WTC11 (cell line): ENCODE results near the gene MRPL14. TPM values are rescaled to one million over a fixed set of nuclear protein-coding genes. Genes with fewer than 3 reads are reported as not detected.

Experiments
- ATAC-seq: fragments of 200-7000 bp; cut with Tn5 transposase; 2 replicates; pipeline ENCODE4 v1.10.0; 2021; ENCODE audit warnings: mild to moderate bottlenecking, moderate library complexity
- CTCF ChIA-PET: fragments of 300-600 bp; sonication (Branson Sonifier 250); formaldehyde crosslinking; loops from one replicate; lab custom pipeline; 2021; ENCODE audit warnings: antibody characterized with exemption; lab: Charles Lee
- POLR2A ChIA-PET: fragments of 350-600 bp; sonication (Branson Sonifier 250); formaldehyde crosslinking; loops from one replicate; lab custom pipeline; 2021; ENCODE audit warnings: antibody characterized with exemption; lab: Charles Lee
- DNase-seq: peaks from one replicate; pipeline ENCODE4 v3.0.0; 2021; ENCODE audit warnings: low spot score
- H3K27ac Mint-ChIP-seq: 2 replicates; pipeline ENCODE4 v1.8.0; 2021; ENCODE audit warnings: mixed read lengths
- H3K27me3 Mint-ChIP-seq: 2 replicates; pipeline ENCODE4 v1.8.0; 2021; ENCODE audit warnings: low read depth, mild to moderate bottlenecking, moderate library complexity, mixed read lengths
- H3K36me3 Mint-ChIP-seq: 2 replicates; pipeline ENCODE4 v1.8.0; 2021; ENCODE audit warnings: mixed read lengths
- H3K4me1 Mint-ChIP-seq: 2 replicates; pipeline ENCODE4 v1.8.0; 2022; ENCODE audit warnings: mixed read lengths
- H3K4me3 Mint-ChIP-seq: 2 replicates; pipeline ENCODE4 v1.8.0; 2021; ENCODE audit warnings: mild to moderate bottlenecking, moderate library complexity, mixed read lengths
- H3K9me3 Mint-ChIP-seq: 2 replicates; pipeline ENCODE4 v1.8.0; 2021; ENCODE audit warnings: mixed read lengths
- CDX4 ChIP-seq: fragments of 250-450 bp; sonication (Bioruptor Pico); IDR thresholded peaks from 2 replicates; pipeline ENCODE4 v1.9.0; 2021; ENCODE audit warnings: moderate library complexity, mild to moderate bottlenecking, inconsistent platforms, borderline replicate concordance
- CTCF ChIP-seq: fragments of 200-600 bp; IDR thresholded peaks from 2 replicates; pipeline ENCODE4 v1.8.0; 2022; ENCODE audit warnings: antibody characterized with exemption
- E2F4 ChIP-seq: sonication (generic); formaldehyde crosslinking; IDR thresholded peaks from 2 replicates; pipeline ENCODE4 v1.8.1; 2022; ENCODE audit warnings: low read depth, mild to moderate bottlenecking, moderate library complexity, missing genetic modification reagents, borderline replicate concordance
- ELF4 ChIP-seq: sonication (generic); formaldehyde crosslinking; IDR thresholded peaks from 2 replicates; pipeline ENCODE4 v1.8.1; 2022; ENCODE audit warnings: low read depth, mild to moderate bottlenecking, moderate library complexity, missing genetic modification reagents
- ERG ChIP-seq: fragments of 250-450 bp; sonication (Bioruptor Pico); IDR thresholded peaks from 2 replicates; pipeline ENCODE4 v1.8.0; 2021; ENCODE audit warnings: mild to moderate bottlenecking
- ETV6 ChIP-seq: sonication (generic); formaldehyde crosslinking; IDR thresholded peaks from 2 replicates; pipeline ENCODE4 v1.8.1; 2022; ENCODE audit warnings: mild to moderate bottlenecking, missing genetic modification reagents
- FOXK1 ChIP-seq: sonication (generic); formaldehyde crosslinking; IDR thresholded peaks from 2 replicates; pipeline ENCODE4 v1.8.0; 2022; ENCODE audit warnings: mild to moderate bottlenecking, moderate library complexity, missing genetic modification reagents
- GABPB1 ChIP-seq: sonication (generic); formaldehyde crosslinking; IDR thresholded peaks from 2 replicates; pipeline ENCODE4 v1.8.1; 2023; ENCODE audit warnings: mild to moderate bottlenecking, missing genetic modification reagents
- GRHL2 ChIP-seq: fragments of 250-450 bp; sonication (Bioruptor Pico); IDR thresholded peaks from 2 replicates; pipeline ENCODE4 v1.8.0; 2022; ENCODE audit warnings: mild to moderate bottlenecking, moderate library complexity; ENCODE audit not compliant: insufficient replicate concordance, severe bottlenecking
- HMGXB4 ChIP-seq: sonication (generic); formaldehyde crosslinking; IDR thresholded peaks from 2 replicates; pipeline ENCODE4 v1.8.1; 2023; ENCODE audit warnings: mild to moderate bottlenecking, moderate library complexity, missing genetic modification reagents
- JAZF1 ChIP-seq: fragments of 250-450 bp; sonication (Bioruptor Pico); IDR thresholded peaks from 2 replicates; pipeline ENCODE4 v1.9.0; 2021; ENCODE audit warnings: moderate library complexity, mild to moderate bottlenecking, inconsistent platforms
- KAT7 ChIP-seq: sonication (generic); formaldehyde crosslinking; IDR thresholded peaks from 2 replicates; pipeline ENCODE4 v1.8.1; 2023; ENCODE audit warnings: missing genetic modification reagents, mild to moderate bottlenecking, borderline replicate concordance
- NR3C1 ChIP-seq: sonication (generic); formaldehyde crosslinking; conservative IDR thresholded peaks from 2 replicates; pipeline ENCODE4 v1.8.1; 2023; ENCODE audit warnings: low read depth, mild to moderate bottlenecking, missing genetic modification reagents
- PREB ChIP-seq: sonication (generic); formaldehyde crosslinking; IDR thresholded peaks from 2 replicates; pipeline ENCODE4 v1.8.1; 2022; ENCODE audit warnings: mild to moderate bottlenecking, missing genetic modification reagents, moderate library complexity, borderline replicate concordance
- TEAD4 ChIP-seq: sonication (generic); formaldehyde crosslinking; IDR thresholded peaks from 2 replicates; pipeline ENCODE4 v1.8.0; 2022; ENCODE audit warnings: mild to moderate bottlenecking, missing genetic modification reagents
- ZNF263 ChIP-seq: sonication (generic); formaldehyde crosslinking; IDR thresholded peaks from 2 replicates; pipeline ENCODE4 v1.8.1; 2022; ENCODE audit warnings: low read depth, mild to moderate bottlenecking, moderate library complexity, missing genetic modification reagents
- ZNF532 ChIP-seq: fragments of 250-450 bp; sonication (Bioruptor Pico); IDR thresholded peaks from 2 replicates; pipeline ENCODE4 v1.9.0; 2021; ENCODE audit warnings: mild to moderate bottlenecking, borderline replicate concordance
- total RNA-seq: library from RNA; stranded (reverse); gene quantifications from 3 replicates; pipeline ENCODE4 v1.2.3, GENCODE V29; 2021

MRPL14 gene
- total RNA-seq, 1 experiment from 2014 or later: 74.2 TPM

GRCh38 chr6:44151348-44152108 is 24.3 kb upstream of the MRPL14 start:
- ChIA-PET POLR2A (no interaction called here), CTCF (interaction anchor here (0.6 to 1.7 kb wide), 4 partner anchors 20 to 83 kb away, joined by 3 to 6 read pairs (median 3); no protein-coding TSS in a partner anchor)
- Mint-ChIP-seq H3K27ac (no peak overlapping the region), H3K36me3 (peaks cover 31% of the 10 kb centered on the region), H3K4me1 (peaks cover 19% of the 10 kb centered on the region), H3K27me3 (no peaks in the 10 kb centered on the region), H3K9me3 (no peaks in the 10 kb centered on the region), H3K4me3 (no peak overlapping the region)
- TF ChIP-seq GRHL2 (CRISPR knock-in tag): no peak
- TF ChIP-seq ZNF263 (CRISPR knock-in tag): no peak
- peak; percentile 50; the same call in 1 of the 2 replicates for TF ChIP-seq GABPB1 (CRISPR knock-in tag)
- peak; percentile 32; the same call in 1 of the 2 replicates for TF ChIP-seq FOXK1 (CRISPR knock-in tag)
- TF ChIP-seq ETV6 (CRISPR knock-in tag): peak; percentile 56; the same call in 1 of the 2 replicates
- TF ChIP-seq HMGXB4 (CRISPR knock-in tag): peak; percentile 83
- TF ChIP-seq CTCF: peak; percentile 100
- ATAC-seq (peak; percentile 81), DNase-seq (peak; percentile 92)

GRCh38 chr6:44150317-44150917 is 23.2 kb upstream of the MRPL14 start:
- CTCF ChIA-PET: interaction anchor here (0.9 to 1.7 kb wide), 2 partner anchors 17 to 22 kb away, joined by 3 to 5 read pairs; no protein-coding TSS in a partner anchor
- POLR2A ChIA-PET: no interaction called here
- Mint-ChIP-seq H3K4me3 (no peak overlapping the region), H3K27me3 (no peaks in the 10 kb centered on the region), H3K9me3 (no peaks in the 10 kb centered on the region), H3K4me1 (peaks cover 8% of the 10 kb centered on the region), H3K36me3 (peaks cover 38% of the 10 kb centered on the region), H3K27ac (no peak overlapping the region)
- no peak for ATAC-seq
- no peak for DNase-seq
- TF ChIP-seq PREB (CRISPR knock-in tag) (no peak), E2F4 (CRISPR knock-in tag) (no peak), GABPB1 (CRISPR knock-in tag) (no peak), JAZF1 (CRISPR knock-in tag) (no peak), HMGXB4 (CRISPR knock-in tag) (no peak), KAT7 (no peak), ELF4 (CRISPR knock-in tag) (no peak), NR3C1 (no peak), ZNF532 (no peak), ERG (CRISPR knock-in tag) (no peak), ETV6 (CRISPR knock-in tag) (no peak), CDX4 (CRISPR knock-in tag) (no peak), TEAD4 (CRISPR knock-in tag) (no peak)
